Measurements from ENCODE around the gene KCNH4.

Gene KCNH4

DNA sequence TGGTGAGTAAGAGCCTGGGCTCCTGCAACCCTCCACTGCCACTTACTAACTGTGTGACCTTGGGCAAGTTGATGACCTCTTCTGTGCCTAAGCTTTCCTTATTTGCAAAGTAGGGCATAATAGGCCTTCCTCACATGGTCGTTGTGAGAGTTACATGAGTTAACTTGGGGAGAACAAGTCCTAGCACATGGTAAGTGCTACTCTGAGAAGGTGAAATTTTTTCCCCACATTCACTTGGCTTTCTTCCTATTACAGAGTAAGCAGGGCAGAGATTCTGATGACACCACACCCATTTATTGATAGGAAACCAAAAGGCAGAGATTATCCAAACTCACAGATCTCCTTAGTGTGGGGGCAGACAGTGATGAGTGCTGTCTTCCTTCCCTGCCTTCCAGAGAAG is 1.6 kb downstream of the KCNH4 start:
- Histone ChIP-seq H3K9ac (ENCODE audit: low read depth in 1 of 2, low read length in 2 of 2) (no peak overlapping the region), H3K4me1 (ENCODE audit: control insufficient read depth in 1 of 2, insufficient read depth in 2 of 2, low read length in 2 of 2) (peaks cover 18 to 33% of the 10 kb centered on the region in 2 donors), H3K9me3 (ENCODE audit: control insufficient read depth in 1 of 2, low read length in 2 of 2) (no peaks in the 10 kb centered on the region), H3K4me3 (ENCODE audit: low read depth in 1 of 2, low read length in 2 of 2) (no peak overlapping the region), H3K27ac (ENCODE audit: low read depth, low read length) (no peak overlapping the region), H3K36me3 (ENCODE audit: control insufficient read depth in 1 of 2, insufficient read depth in 2 of 2, low read length in 2 of 2) (no peaks in the 10 kb centered on the region), H3K27me3 (ENCODE audit: control insufficient read depth in 1 of 2, insufficient read depth in 2 of 2, low read length in 2 of 2) (peaks cover 2 to 7% of the 10 kb centered on the region in 2 donors)

DNA sequence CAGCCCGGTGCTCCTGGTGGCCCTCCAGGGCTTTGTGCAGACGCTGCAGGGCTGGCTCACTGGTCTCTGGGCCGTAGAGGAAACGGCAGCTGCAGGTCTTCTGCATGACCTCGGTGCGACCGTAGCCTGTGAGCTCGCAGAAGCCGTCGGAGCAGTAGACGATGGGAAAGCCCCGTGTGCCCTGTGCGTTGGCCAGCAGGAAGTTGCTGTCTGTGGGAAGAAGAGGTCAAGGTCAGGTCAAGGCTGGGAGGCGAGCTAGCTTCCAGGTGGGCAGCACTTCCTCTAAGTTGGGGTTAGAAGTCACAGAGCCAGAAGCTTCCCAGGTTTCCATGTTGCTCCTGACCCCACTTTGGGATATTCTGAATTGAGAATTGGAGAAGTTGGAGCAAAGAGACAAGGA is 2.1 kb downstream of the KCNH4 start:
- Histone ChIP-seq H3K9ac (ENCODE audit: low read depth in 1 of 2, low read length in 2 of 2) (no peak overlapping the region), H3K27ac (ENCODE audit: low read depth, low read length) (no peak overlapping the region), H3K9me3 (ENCODE audit: control insufficient read depth in 1 of 2, low read length in 2 of 2) (no peaks in the 10 kb centered on the region), H3K27me3 (ENCODE audit: control insufficient read depth in 1 of 2, insufficient read depth in 2 of 2, low read length in 2 of 2) (peaks cover 2 to 7% of the 10 kb centered on the region in 2 donors), H3K36me3 (ENCODE audit: control insufficient read depth in 1 of 2, insufficient read depth in 2 of 2, low read length in 2 of 2) (no peaks in the 10 kb centered on the region), H3K4me1 (ENCODE audit: control insufficient read depth in 1 of 2, insufficient read depth in 2 of 2, low read length in 2 of 2) (peaks cover 17 to 30% of the 10 kb centered on the region in 2 donors), H3K4me3 (ENCODE audit: low read depth in 1 of 2, low read length in 2 of 2) (no peak overlapping the region)

DNA sequence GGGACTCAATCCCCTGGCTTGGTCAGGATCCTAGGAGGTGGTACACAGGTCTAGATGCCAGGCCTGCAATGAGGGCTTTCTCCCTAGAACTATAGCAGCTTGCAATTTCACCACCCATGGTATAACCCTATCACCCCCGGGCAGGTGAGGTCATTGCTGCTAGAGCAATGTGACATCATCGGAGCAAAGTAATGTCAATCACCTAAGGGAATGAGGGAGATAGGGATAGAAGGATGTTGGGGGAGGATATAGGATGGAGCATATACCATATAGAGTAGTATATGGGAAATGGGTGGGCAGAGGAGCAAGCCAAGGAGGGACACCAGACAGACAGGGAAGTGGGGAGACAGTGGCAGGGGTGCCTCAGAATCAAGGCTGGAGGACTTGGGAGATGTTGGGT is 3.3 kb downstream of the KCNH4 start:
- H3K9me3 ChIP-seq (ENCODE audit: control insufficient read depth in 1 of 2, low read length in 2 of 2) = no peaks in the 10 kb centered on the region
- peaks cover 11 to 19% of the 10 kb centered on the region in 2 donors for H3K4me1 ChIP-seq (ENCODE audit: control insufficient read depth in 1 of 2, insufficient read depth in 2 of 2, low read length in 2 of 2)
- no peak overlapping the region for H3K27ac ChIP-seq (ENCODE audit: low read depth, low read length)
- H3K9ac ChIP-seq (ENCODE audit: low read depth in 1 of 2, low read length in 2 of 2) = no peak overlapping the region
- no peaks in the 10 kb centered on the region for H3K36me3 ChIP-seq (ENCODE audit: control insufficient read depth in 1 of 2, insufficient read depth in 2 of 2, low read length in 2 of 2)
- H3K27me3 ChIP-seq (ENCODE audit: control insufficient read depth in 1 of 2, insufficient read depth in 2 of 2, low read length in 2 of 2) = peaks cover 2 to 7% of the 10 kb centered on the region in 2 donors
- H3K4me3 ChIP-seq (ENCODE audit: low read depth in 1 of 2, low read length in 2 of 2) = no peak overlapping the region

DNA sequence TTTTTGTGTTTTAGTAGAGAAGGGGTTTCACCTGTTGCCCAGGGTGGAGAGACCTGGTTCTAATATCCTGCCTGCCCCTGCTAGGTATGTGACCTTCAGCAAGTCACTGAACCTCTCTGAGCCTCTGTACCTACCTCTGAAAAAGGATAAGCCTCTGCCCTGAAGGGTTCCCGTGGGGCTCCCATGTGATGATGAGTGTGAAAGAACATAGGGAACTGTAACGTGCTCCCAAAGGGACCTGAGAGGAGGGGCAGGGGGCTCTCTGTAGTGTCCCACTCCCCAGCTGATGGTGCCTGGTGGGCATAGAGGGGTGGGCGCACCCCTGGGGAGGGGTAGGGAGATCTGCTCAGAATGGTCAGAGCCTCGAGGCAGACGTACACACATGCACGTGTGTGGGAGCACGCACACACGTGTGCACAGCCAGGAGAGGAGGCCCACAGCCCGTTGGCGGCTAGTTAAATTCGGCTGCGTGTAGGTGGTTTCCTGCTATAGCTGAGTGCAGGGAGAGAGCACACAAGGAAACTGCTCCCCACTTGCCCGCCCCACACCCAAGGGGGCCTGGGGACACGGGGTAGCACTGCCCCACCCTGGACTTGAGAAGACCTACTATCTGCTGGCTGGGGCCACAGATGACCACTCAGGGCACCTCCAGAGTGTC is 6.7 kb downstream of the KCNH4 start:
- H3K9ac ChIP-seq (ENCODE audit: low read depth in 1 of 2, low read length in 2 of 2) = no peak overlapping the region

DNA sequence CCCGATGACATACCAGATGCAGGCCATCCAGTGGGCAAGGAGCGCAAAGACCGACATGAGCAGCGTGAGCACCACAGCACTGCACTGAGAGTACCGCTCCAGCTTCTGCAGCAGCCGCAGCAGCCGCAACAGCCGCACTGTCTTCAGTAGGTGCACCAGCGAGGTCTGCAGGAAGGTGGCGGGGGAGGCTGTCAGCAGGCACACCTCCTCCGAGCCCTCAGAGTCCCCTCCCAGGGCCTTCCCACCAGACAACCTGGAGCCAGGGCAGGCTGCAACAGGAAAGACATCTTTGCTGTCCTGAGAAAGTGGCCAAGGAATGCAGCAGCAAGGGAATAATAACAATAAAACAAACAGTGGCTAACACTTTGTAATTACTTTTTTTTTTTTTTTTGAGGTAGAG is 9.1 kb downstream of the KCNH4 start:
- H3K9me3 ChIP-seq (ENCODE audit: control insufficient read depth in 1 of 2, low read length in 2 of 2) = no peaks in the 10 kb centered on the region
- no peak overlapping the region for H3K4me3 ChIP-seq (ENCODE audit: low read depth in 1 of 2, low read length in 2 of 2)
- H3K27me3 ChIP-seq (ENCODE audit: control insufficient read depth in 1 of 2, insufficient read depth in 2 of 2, low read length in 2 of 2) = no peaks in the 10 kb centered on the region
- no peaks in the 10 kb centered on the region for H3K4me1 ChIP-seq (ENCODE audit: control insufficient read depth in 1 of 2, insufficient read depth in 2 of 2, low read length in 2 of 2)
- no peak overlapping the region for H3K27ac ChIP-seq (ENCODE audit: low read depth, low read length)
- no peak overlapping the region for H3K9ac ChIP-seq (ENCODE audit: low read depth in 1 of 2, low read length in 2 of 2)
- no peaks in the 10 kb centered on the region for H3K36me3 ChIP-seq (ENCODE audit: control insufficient read depth in 1 of 2, insufficient read depth in 2 of 2, low read length in 2 of 2)

More for the DNA sequence above, 6.7 kb downstream of the KCNH4 start:
- H3K36me3 ChIP-seq (ENCODE audit: control insufficient read depth in 1 of 2, insufficient read depth in 2 of 2, low read length in 2 of 2) = no peaks in the 10 kb centered on the region
- no peaks in the 10 kb centered on the region for H3K27me3 ChIP-seq (ENCODE audit: control insufficient read depth in 1 of 2, insufficient read depth in 2 of 2, low read length in 2 of 2)
- no peak overlapping the region for H3K4me3 ChIP-seq (ENCODE audit: low read depth in 1 of 2, low read length in 2 of 2)
- no peaks in the 10 kb centered on the region for H3K9me3 ChIP-seq (ENCODE audit: control insufficient read depth in 1 of 2, low read length in 2 of 2)
- H3K27ac ChIP-seq (ENCODE audit: low read depth, low read length) = no peak overlapping the region
- peaks cover 0 to 3% of the 10 kb centered on the region in 2 donors for H3K4me1 ChIP-seq (ENCODE audit: control insufficient read depth in 1 of 2, insufficient read depth in 2 of 2, low read length in 2 of 2)

DNA sequence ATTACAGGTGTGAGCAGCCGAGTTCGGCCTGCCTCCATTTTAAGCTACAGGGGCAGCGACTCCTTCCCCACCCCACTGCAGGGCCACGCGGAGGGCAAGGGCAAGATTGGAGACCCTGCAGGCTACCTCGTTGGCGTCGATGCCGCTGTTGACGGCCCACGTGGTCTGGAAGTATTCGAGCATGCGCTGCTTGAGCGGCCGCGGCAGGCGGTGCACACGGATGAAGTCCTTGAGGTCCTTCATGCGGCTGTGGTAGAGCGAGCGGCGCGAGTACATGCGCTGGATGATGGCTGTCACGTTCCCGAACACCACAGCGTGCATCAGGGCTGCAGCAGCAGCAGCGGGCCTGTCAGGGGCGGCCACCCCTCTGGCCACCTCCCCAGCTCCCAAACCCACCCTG is 11.6 kb downstream of the KCNH4 start:
- Histone ChIP-seq H3K4me1 (ENCODE audit: control insufficient read depth in 1 of 2, insufficient read depth in 2 of 2, low read length in 2 of 2) (no peaks in the 10 kb centered on the region), H3K27me3 (ENCODE audit: control insufficient read depth in 1 of 2, insufficient read depth in 2 of 2, low read length in 2 of 2) (no peaks in the 10 kb centered on the region), H3K27ac (ENCODE audit: low read depth, low read length) (no peak overlapping the region), H3K9me3 (ENCODE audit: control insufficient read depth in 1 of 2, low read length in 2 of 2) (no peaks in the 10 kb centered on the region), H3K36me3 (ENCODE audit: control insufficient read depth in 1 of 2, insufficient read depth in 2 of 2, low read length in 2 of 2) (no peaks in the 10 kb centered on the region), H3K4me3 (ENCODE audit: low read depth in 1 of 2, low read length in 2 of 2) (no peak overlapping the region), H3K9ac (ENCODE audit: low read depth in 1 of 2, low read length in 2 of 2) (no peak overlapping the region)

DNA sequence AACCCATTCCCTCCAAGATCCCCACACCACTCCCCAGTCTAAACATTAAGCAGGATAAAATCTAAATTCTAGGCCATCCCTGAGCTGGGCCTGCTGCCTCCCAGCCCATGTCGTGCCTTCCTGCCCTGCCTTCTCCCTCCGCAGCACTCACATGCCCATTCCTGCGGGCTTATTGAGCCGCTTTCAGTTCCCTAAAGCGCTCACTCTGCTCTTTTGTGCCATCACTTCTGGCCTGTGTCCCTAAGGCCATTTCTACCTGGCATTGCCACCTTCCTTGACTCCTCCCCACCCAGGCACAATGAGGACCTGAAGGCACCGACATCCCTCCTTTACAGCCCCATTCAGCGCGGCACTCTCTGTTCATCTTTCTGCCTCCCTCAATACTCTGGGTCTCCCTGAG is 13.1 kb downstream of the KCNH4 start:
- Histone ChIP-seq H3K9me3 (ENCODE audit: control insufficient read depth in 1 of 2, low read length in 2 of 2) (no peaks in the 10 kb centered on the region), H3K4me3 (ENCODE audit: low read depth in 1 of 2, low read length in 2 of 2) (no peak overlapping the region), H3K36me3 (ENCODE audit: control insufficient read depth in 1 of 2, insufficient read depth in 2 of 2, low read length in 2 of 2) (no peaks in the 10 kb centered on the region), H3K4me1 (ENCODE audit: control insufficient read depth in 1 of 2, insufficient read depth in 2 of 2, low read length in 2 of 2) (no peaks in the 10 kb centered on the region), H3K27me3 (ENCODE audit: control insufficient read depth in 1 of 2, insufficient read depth in 2 of 2, low read length in 2 of 2) (no peaks in the 10 kb centered on the region), H3K9ac (ENCODE audit: low read depth in 1 of 2, low read length in 2 of 2) (no peak overlapping the region), H3K27ac (ENCODE audit: low read depth, low read length) (no peak overlapping the region)

DNA sequence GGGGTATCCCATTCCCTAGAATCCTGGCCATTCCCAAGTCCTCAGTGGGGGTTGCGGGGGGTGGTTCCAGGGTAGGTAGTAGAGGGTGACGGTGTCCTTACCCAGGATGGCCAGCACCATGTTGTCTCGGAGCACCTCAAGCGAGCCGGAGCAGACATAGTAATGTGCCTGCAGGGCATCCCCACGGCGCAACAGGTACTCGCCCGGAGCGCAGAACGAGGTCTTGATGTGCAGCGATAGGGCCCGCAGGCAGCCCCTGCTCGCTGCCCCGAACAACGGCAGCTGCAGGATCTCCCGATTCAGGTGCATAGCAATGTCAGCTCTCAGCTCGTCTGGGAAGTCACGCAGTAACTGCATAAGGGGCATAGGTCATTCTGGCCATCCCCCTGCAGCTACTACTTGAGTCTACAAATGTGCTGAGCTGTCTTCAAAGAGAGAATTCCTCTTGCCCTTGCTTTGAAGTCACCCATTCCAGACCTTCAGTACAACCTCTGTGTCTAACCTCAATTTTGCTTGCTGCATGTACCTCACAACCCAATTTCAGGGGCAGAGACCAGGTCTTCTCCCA is 14.7 kb downstream of the KCNH4 start:
- Histone ChIP-seq H3K36me3 (ENCODE audit: control insufficient read depth in 1 of 2, insufficient read depth in 2 of 2, low read length in 2 of 2) (no peaks in the 10 kb centered on the region), H3K9me3 (ENCODE audit: control insufficient read depth in 1 of 2, low read length in 2 of 2) (no peaks in the 10 kb centered on the region), H3K4me3 (ENCODE audit: low read depth in 1 of 2, low read length in 2 of 2) (no peak overlapping the region), H3K9ac (ENCODE audit: low read depth in 1 of 2, low read length in 2 of 2) (no peak overlapping the region), H3K4me1 (ENCODE audit: control insufficient read depth in 1 of 2, insufficient read depth in 2 of 2, low read length in 2 of 2) (no peaks in the 10 kb centered on the region), H3K27me3 (ENCODE audit: control insufficient read depth in 1 of 2, insufficient read depth in 2 of 2, low read length in 2 of 2) (no peaks in the 10 kb centered on the region), H3K27ac (ENCODE audit: low read depth, low read length) (no peak overlapping the region)

DNA sequence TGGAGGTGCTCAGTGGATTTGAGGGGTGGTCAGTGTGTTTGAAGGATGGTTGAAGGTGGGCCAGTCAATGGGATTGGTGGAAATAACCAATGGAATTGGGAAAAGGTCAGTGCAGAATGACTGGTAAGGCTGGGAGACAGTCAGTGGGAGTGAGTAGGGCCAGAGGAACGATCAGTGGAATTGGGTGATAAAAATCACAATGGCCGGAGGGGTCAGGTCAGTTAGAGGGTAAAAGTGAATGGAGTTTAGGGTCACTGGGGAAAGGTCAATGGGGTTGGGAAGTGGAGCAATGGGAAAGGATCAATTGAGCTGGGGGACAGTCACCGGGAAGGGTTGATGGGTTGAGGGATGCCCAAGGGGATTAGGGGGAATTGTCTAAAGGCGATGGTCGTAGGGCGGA is 15.2 kb downstream of the KCNH4 start:
- H3K9ac ChIP-seq (ENCODE audit: low read depth in 1 of 2, low read length in 2 of 2) = no peak overlapping the region
- no peaks in the 10 kb centered on the region for H3K4me1 ChIP-seq (ENCODE audit: control insufficient read depth in 1 of 2, insufficient read depth in 2 of 2, low read length in 2 of 2)
- H3K9me3 ChIP-seq (ENCODE audit: control insufficient read depth in 1 of 2, low read length in 2 of 2) = no peaks in the 10 kb centered on the region
- no peaks in the 10 kb centered on the region for H3K27me3 ChIP-seq (ENCODE audit: control insufficient read depth in 1 of 2, insufficient read depth in 2 of 2, low read length in 2 of 2)
- no peaks in the 10 kb centered on the region for H3K36me3 ChIP-seq (ENCODE audit: control insufficient read depth in 1 of 2, insufficient read depth in 2 of 2, low read length in 2 of 2)
- H3K27ac ChIP-seq (ENCODE audit: low read depth, low read length) = no peak overlapping the region
- H3K4me3 ChIP-seq (ENCODE audit: low read depth in 1 of 2, low read length in 2 of 2) = no peak overlapping the region

DNA sequence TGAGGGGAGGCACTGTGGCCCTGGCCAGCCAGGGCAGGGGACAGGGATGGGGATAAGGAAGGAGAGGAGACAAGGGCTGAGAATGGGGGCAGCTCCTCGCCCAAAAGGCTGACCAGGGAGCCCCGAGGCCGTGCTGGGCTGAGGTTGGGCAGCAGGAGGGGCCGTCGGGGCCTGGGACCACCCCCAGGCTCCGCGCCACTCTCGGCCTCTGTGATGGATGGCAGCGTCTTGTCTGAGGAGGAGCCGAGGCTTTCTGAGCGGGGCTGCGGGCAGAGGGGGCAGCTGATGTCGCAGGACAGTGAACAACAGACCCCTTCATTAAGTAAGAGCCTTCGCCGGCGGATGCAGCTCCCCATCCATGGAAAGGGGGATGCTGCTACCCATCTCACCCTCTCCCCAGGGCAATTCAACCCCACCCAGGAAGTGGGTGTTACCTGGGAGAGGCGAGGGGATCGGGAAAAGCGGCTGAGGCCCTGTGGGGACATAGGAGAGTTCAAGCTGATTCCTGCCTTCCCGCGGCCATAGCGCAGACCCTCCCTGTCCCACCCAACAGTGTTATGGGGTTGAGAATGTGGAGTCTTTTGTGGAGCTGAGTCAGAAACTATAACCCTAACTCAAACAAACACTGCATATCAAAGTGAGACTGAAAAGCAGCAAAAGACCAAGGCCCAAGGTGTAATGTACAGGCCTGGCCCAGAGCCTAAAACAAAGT is 17.1 kb downstream of the KCNH4 start:
- Histone ChIP-seq H3K36me3 (ENCODE audit: control insufficient read depth in 1 of 2, insufficient read depth in 2 of 2, low read length in 2 of 2) (no peaks in the 10 kb centered on the region), H3K4me1 (ENCODE audit: control insufficient read depth in 1 of 2, insufficient read depth in 2 of 2, low read length in 2 of 2) (no peaks in the 10 kb centered on the region), H3K27me3 (ENCODE audit: control insufficient read depth in 1 of 2, insufficient read depth in 2 of 2, low read length in 2 of 2) (no peaks in the 10 kb centered on the region), H3K27ac (ENCODE audit: low read depth, low read length) (no peak overlapping the region), H3K4me3 (ENCODE audit: low read depth in 1 of 2, low read length in 2 of 2) (no peak overlapping the region), H3K9ac (ENCODE audit: low read depth in 1 of 2, low read length in 2 of 2) (no peak overlapping the region), H3K9me3 (ENCODE audit: control insufficient read depth in 1 of 2, low read length in 2 of 2) (no peaks in the 10 kb centered on the region)

Measured in duodenal mucosa (tissue), 2 donors.